GM12873 (cell line): ENCODE results near the gene ZER1.

ENCODE experiments used
- TF ChIP-seq, protein P1 (sequence below): IDR thresholded peaks from 2 replicates; pipeline ENCODE4 v1.5.1; 2012; ENCODE audit warnings: low read depth, mild to moderate bottlenecking, moderate library complexity, low read length, control low read depth; ENCODE audit not compliant: insufficient read depth; ENCODE audit errors: missing control alignments

ZER1 gene

DNA sequence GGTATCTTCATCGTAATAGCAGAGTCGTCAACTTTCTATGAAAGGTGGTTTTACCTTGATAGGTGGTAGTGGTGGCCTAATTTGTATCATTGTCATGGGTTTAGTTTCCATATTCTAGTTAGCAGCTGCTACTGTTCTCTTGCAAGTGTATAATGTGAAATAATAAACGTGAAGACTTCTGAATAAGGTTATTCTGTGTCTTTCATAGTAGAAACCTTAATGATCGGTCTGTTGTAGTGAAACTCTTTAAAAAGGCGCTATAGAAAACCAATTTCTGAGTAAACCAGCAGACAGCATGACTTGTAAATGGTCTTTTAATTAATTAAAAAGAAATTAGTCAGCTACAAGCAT lies 81.1 kb downstream of the ZER1 start:
- TF ChIP-seq, protein P1, sequence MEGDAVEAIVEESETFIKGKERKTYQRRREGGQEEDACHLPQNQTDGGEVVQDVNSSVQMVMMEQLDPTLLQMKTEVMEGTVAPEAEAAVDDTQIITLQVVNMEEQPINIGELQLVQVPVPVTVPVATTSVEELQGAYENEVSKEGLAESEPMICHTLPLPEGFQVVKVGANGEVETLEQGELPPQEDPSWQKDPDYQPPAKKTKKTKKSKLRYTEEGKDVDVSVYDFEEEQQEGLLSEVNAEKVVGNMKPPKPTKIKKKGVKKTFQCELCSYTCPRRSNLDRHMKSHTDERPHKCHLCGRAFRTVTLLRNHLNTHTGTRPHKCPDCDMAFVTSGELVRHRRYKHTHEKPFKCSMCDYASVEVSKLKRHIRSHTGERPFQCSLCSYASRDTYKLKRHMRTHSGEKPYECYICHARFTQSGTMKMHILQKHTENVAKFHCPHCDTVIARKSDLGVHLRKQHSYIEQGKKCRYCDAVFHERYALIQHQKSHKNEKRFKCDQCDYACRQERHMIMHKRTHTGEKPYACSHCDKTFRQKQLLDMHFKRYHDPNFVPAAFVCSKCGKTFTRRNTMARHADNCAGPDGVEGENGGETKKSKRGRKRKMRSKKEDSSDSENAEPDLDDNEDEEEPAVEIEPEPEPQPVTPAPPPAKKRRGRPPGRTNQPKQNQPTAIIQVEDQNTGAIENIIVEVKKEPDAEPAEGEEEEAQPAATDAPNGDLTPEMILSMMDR = no peak

- TF ChIP-seq, protein P1 = no peak
Observed at GRCh38 chr9:128689820-128690683, 81.7 kb downstream of the ZER1 start.

- TF ChIP-seq, protein P1 = no peak
Observed at GRCh38 chr9:128689293-128689774, 82.4 kb downstream of the ZER1 start.

GRCh38 chr9:128688501-128689292 lies 83.0 kb downstream of the ZER1 start, which contains the start of gene SET:
Gene SET (plus strand): TSS chr9:128689222. CDS start chr9:128689583, 361 bp downstream.
- TF ChIP-seq, protein P1 = no peak

DNA sequence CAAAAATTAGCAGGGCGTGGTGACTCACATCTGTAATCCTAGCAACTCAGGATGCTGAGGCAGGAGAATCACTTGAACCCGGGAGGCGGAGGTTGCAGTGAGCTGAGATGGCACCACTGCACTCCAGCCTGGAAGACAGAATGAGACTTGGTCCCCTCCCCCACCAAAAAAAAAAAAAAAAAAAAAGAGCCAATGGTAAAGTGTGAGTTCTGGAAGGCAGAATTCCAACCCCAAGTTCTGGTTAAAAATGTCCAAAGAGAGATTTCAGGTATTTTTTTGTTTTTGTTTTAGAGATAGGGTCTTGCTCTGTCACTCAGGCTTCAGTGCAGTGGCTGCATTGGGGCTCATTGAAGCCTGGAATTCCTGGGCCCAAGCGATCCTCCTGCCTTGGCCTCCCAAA lies 84.3 kb downstream of the ZER1 start:
- TF ChIP-seq, protein P1 = no peak

DNA sequence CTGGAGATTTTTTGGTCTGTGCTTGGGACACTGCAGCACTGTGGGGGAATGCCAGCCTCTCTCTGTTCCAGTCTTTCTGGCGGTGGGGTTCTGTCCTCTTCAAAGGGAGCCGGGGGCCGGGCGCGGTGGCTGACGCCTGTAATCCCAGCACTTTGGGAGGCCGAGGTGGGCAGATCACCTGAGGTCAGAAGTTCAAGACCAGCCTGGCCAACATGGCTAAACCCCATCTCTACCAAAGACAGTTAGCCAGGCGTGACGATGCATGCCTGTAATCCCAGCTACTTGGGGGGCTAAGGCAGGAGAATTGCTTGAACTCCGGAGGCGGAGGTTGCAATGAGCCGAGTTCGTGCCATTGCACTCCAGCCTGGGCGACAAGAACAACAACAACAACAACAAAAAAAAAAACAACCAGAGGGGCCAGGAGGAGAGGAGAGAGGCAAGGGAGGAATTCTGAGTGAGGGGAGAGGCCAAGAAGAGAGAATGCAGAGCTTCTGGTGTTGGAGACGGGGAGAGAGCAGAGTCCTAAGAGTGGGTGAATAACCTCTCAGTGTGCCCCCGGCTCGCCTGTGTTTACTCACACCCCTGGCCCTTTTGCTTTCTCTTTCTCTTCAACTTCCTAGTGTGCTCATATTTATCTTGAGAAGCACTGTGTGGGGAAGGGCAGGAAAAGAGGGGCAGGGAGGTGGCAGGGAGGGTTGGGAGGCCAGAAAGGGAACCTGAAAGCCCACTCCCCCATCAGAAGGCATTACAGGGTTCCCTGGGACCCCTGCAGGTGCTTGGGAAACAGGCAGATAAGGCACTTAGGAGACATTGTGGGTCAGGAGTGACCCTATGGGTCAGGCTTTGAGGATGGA lies 85.9 kb downstream of the ZER1 start:
- TF ChIP-seq, protein P1 = no peak
